GM23248 (cell line): ENCODE data around the gene SLC35A1. TPM values are rescaled to one million over a fixed set of nuclear protein-coding genes. Genes with fewer than 3 reads are reported as not detected.

Experiments used
- DNase-seq: peaks from one replicate; pipeline ENCODE4 v3.0.0-alpha.2; 2015
- H2AFZ ChIP-seq: fragments of 200-600 bp; sonication (generic); 2 replicates; pipeline ENCODE4 v1.6.1; 2016; ENCODE audit warnings: antibody characterized with exemption
- H3F3A ChIP-seq: fragments of 200-600 bp; sonication (generic); 2 replicates; pipeline ENCODE4 v1.6.1; 2016; ENCODE audit warnings: mild to moderate bottlenecking, antibody characterized with exemption, mixed run types; ENCODE audit not compliant: insufficient read depth
- H3K27ac ChIP-seq: fragments of 200-600 bp; sonication (generic); 2 replicates; pipeline ENCODE4 v1.5.1; 2016; ENCODE audit warnings: mild to moderate bottlenecking
- H3K27me3 ChIP-seq: fragments of 200-600 bp; sonication (generic); replicated peaks from 2 replicates; pipeline ENCODE4 v1.6.1; 2016; ENCODE audit warnings: mild to moderate bottlenecking; ENCODE audit not compliant: insufficient read depth
- H3K36me3 ChIP-seq: fragments of 200-600 bp; sonication (generic); 2 replicates; pipeline ENCODE4 v1.6.1; 2016; ENCODE audit warnings: low read depth, mild to moderate bottlenecking
- H3K4me1 ChIP-seq: fragments of 200-600 bp; sonication (generic); 2 replicates; pipeline ENCODE4 v1.6.1; 2016; ENCODE audit warnings: mild to moderate bottlenecking; ENCODE audit not compliant: insufficient read depth
- H3K4me2 ChIP-seq: fragments of 200-600 bp; sonication (generic); one replicate; pipeline ENCODE4 v1.6.1; 2016; ENCODE audit warnings: mild to moderate bottlenecking; ENCODE audit not compliant: unreplicated experiment
- H3K4me3 ChIP-seq: fragments of 200-600 bp; sonication (generic); 2 replicates; pipeline ENCODE4 v1.5.1; 2016; ENCODE audit warnings: mild to moderate bottlenecking
- H3K79me2 ChIP-seq: fragments of 200-600 bp; sonication (generic); 2 replicates; pipeline ENCODE4 v1.6.1; 2016; ENCODE audit warnings: mild to moderate bottlenecking; ENCODE audit not compliant: insufficient read depth
- H3K9ac ChIP-seq: fragments of 200-600 bp; sonication (generic); 2 replicates; pipeline ENCODE4 v1.6.1; 2016; ENCODE audit warnings: mild to moderate bottlenecking
- H3K9me2 ChIP-seq: fragments of 200-600 bp; sonication (generic); 2 replicates; pipeline ENCODE4 v1.6.1; 2016; ENCODE audit warnings: mixed run types, mild to moderate bottlenecking, moderate library complexity; ENCODE audit not compliant: insufficient read depth
- H3K9me3 ChIP-seq: fragments of 200-600 bp; sonication (generic); one replicate; pipeline ENCODE4 v1.6.1; 2017; ENCODE audit warnings: low read depth
- H4K20me1 ChIP-seq: fragments of 200-600 bp; sonication (generic); 2 replicates; pipeline ENCODE4 v1.6.0; 2016; ENCODE audit not compliant: insufficient read depth
- EZH2 ChIP-seq: fragments of 200-600 bp; sonication (generic); IDR thresholded peaks from 2 replicates; pipeline ENCODE4 v1.6.1; 2018; ENCODE audit warnings: antibody characterized with exemption, mild to moderate bottlenecking; ENCODE audit not compliant: insufficient read depth, poor library complexity, severe bottlenecking
- EZH2phosphoT487 ChIP-seq: fragments of 200-600 bp; sonication (generic); IDR thresholded peaks from 2 replicates; pipeline ENCODE4 v1.6.1; 2018; ENCODE audit warnings: antibody characterized with exemption, moderate library complexity, mild to moderate bottlenecking, low read depth; ENCODE audit not compliant: insufficient read depth
- WGBS, 2 experiments: methylation state at CpG; one replicate each; pipeline ENCODE4 v1.1.6; 2015 to 2017; ENCODE audit warnings: low lambda C conversion rate in 2 of 2, low coverage in 1 of 2; ENCODE audit errors: missing lambda C conversion rate in 2 of 2; 5-methylcytosine and 5-hydroxymethylcytosine counted together
- in situ Hi-C: fragments of 300-500 bp; cut with MboI; formaldehyde crosslinking; loops from 2 replicates; pipeline ENCODE4 v1.15.0; 2020
- polyA plus RNA-seq: library from polyadenylated mRNA; unstranded; fragments of >200 nt; fragmentation: Nextera tagmentation; extraction: Ambion mirVana; gene quantifications from 2 replicates; pipeline ENCODE4 v1.2.1, GENCODE V29; 2016
- total RNA-seq: library from RNA; depleted of rRNA; stranded (reverse); fragments of >200 nt; shearing (Covaris generic); gene quantifications from 2 replicates; pipeline ENCODE4 v1.2.3, GENCODE V29; 2014; rRNA removed

SLC35A1 gene, protein sequence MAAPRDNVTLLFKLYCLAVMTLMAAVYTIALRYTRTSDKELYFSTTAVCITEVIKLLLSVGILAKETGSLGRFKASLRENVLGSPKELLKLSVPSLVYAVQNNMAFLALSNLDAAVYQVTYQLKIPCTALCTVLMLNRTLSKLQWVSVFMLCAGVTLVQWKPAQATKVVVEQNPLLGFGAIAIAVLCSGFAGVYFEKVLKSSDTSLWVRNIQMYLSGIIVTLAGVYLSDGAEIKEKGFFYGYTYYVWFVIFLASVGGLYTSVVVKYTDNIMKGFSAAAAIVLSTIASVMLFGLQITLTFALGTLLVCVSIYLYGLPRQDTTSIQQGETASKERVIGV
- 20.6 and 25.6 TPM in 2 replicates for total RNA-seq
- 31.4 and 32.8 TPM in 2 replicates for polyA plus RNA-seq

- no peaks in the 10 kb centered on the region for H3K27me3 ChIP-seq
- peaks cover 10% of the 10 kb centered on the region for H3F3A ChIP-seq
- TF ChIP-seq EZH2phosphoT487, result no peak
- TF ChIP-seq EZH2, result no peak
- no peaks in the 10 kb centered on the region for H3K9me2 ChIP-seq
- H3K4me1 ChIP-seq, result peaks cover 14% of the 10 kb centered on the region; the same call in 1 of the 2 replicates
- peak within 1 kb of the TSS; percentile 90 for H3K4me2 ChIP-seq
- WGBS, 2 experiments, result 2% methylated on average over 59 to 67 of the region's 70 CpGs
- H3K9ac ChIP-seq, result peak within 1 kb of the TSS; percentile 91
- no peaks in the 10 kb centered on the region for H3K9me3 ChIP-seq
- peaks cover 41% of the 10 kb centered on the region for H3K79me2 ChIP-seq
- peak within 1 kb of the TSS; percentile 94 for H3K4me3 ChIP-seq
- no peaks in the 10 kb centered on the region for H4K20me1 ChIP-seq
- 0 out of 2 replicates have a peak, but pooled peaks cover under 1% of the 10 kb centered on the region for H3K36me3 ChIP-seq
- DNase-seq, result peak; percentile 89
- in situ Hi-C loops, result no loop called here
- H2AFZ ChIP-seq, result peak within 1 kb of the TSS; percentile 95
- H3K27ac ChIP-seq, result peak within 1 kb of the TSS; percentile 67
These were observed at the start of gene SLC35A1 for GRCh38 chr6:87472525-87473418. SLC35A1 (plus strand) TSS chr6:87472974; CDS start chr6:87473004, 30 bp downstream.

GRCh38 chr6:87426789-87427188 lies 46.0 kb upstream of the SLC35A1 start:
- H3K79me2 ChIP-seq, result no peaks in the 10 kb centered on the region
- H4K20me1 ChIP-seq, result no peaks in the 10 kb centered on the region
- H3K4me2 ChIP-seq, result no peak overlapping the region
- H3K9me3 ChIP-seq, result no peaks in the 10 kb centered on the region
- no peaks in the 10 kb centered on the region for H3K36me3 ChIP-seq
- no peaks in the 10 kb centered on the region for H3K27me3 ChIP-seq
- in situ Hi-C loops, result no loop called here
- no peaks in the 10 kb centered on the region for H3K9me2 ChIP-seq
- TF ChIP-seq EZH2phosphoT487, result no peak
- TF ChIP-seq EZH2, result no peak
- H3F3A ChIP-seq, result no peaks in the 10 kb centered on the region
- 93 to 94% methylated on average over 4 of the region's 4 CpGs for WGBS, 2 experiments
- H3K4me3 ChIP-seq, result no peak overlapping the region
- H3K9ac ChIP-seq, result no peak overlapping the region
- DNase-seq, result no peak
- H2AFZ ChIP-seq, result no peak overlapping the region
- H3K4me1 ChIP-seq, result no peaks in the 10 kb centered on the region
- no peak overlapping the region for H3K27ac ChIP-seq

GRCh38 chr6:87430499-87430898 lies 42.3 kb upstream of the SLC35A1 start:
- H3K4me1 ChIP-seq, result no peaks in the 10 kb centered on the region
- H3K4me2 ChIP-seq, result no peak overlapping the region
- no peaks in the 10 kb centered on the region for H4K20me1 ChIP-seq
- TF ChIP-seq EZH2phosphoT487 (no peak), EZH2 (no peak)
- no peak for DNase-seq
- H3K27me3 ChIP-seq, result no peaks in the 10 kb centered on the region
- H3F3A ChIP-seq, result no peaks in the 10 kb centered on the region
- H3K9me2 ChIP-seq, result no peaks in the 10 kb centered on the region
- H3K36me3 ChIP-seq, result no peaks in the 10 kb centered on the region
- in situ Hi-C loops, result no loop called here
- no peaks in the 10 kb centered on the region for H3K9me3 ChIP-seq
- no peaks in the 10 kb centered on the region for H3K79me2 ChIP-seq
- H3K27ac ChIP-seq, result no peak overlapping the region
- no peak overlapping the region for H3K4me3 ChIP-seq
- no peak overlapping the region for H3K9ac ChIP-seq
- no peak overlapping the region for H2AFZ ChIP-seq
- WGBS, 2 experiments, result 69 to 76% methylated on average over 3 of the region's 3 CpGs

DNA sequence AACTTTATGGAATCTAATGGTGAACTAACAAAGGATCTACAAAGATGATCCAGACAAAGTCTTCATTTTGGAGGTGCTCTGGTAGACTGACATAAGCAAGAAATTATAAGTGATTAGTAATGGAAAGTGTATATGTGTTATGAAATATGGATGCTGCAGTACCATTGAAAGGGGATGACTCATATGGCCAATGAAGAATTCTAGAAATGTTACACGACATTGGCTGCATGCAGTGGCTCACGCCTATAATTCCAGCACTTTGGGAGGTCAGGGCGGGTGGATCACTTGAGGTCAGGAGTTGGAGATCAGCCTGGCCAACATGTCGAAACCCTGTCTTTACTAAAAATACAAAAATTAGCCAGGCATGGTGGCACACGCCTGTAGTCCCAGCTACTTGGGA lies 41.5 kb upstream of the SLC35A1 start:
- H3K79me2 ChIP-seq, result no peaks in the 10 kb centered on the region
- no peaks in the 10 kb centered on the region for H3F3A ChIP-seq
- H3K27me3 ChIP-seq, result no peaks in the 10 kb centered on the region
- H3K4me2 ChIP-seq, result no peak overlapping the region
- H3K9ac ChIP-seq, result no peak overlapping the region
- no peaks in the 10 kb centered on the region for H3K9me3 ChIP-seq
- 67 to 68% methylated on average over 5 of the region's 5 CpGs for whole genome bisulfite sequencing, 2 experiments
- no peak overlapping the region for H3K4me3 ChIP-seq
- H3K4me1 ChIP-seq, result no peaks in the 10 kb centered on the region
- in situ Hi-C loops, result no loop called here
- TF ChIP-seq EZH2phosphoT487 (no peak), EZH2 (no peak)
- no peaks in the 10 kb centered on the region for H3K36me3 ChIP-seq
- H2AFZ ChIP-seq, result no peak overlapping the region
- no peaks in the 10 kb centered on the region for H4K20me1 ChIP-seq
- no peak overlapping the region for H3K27ac ChIP-seq
- peak; percentile 4 for DNase-seq
- H3K9me2 ChIP-seq, result no peaks in the 10 kb centered on the region
